ENCODE results near the gene NAA50. TPM values are rescaled to one million over a fixed set of nuclear protein-coding genes. Genes with fewer than 3 reads are reported as not detected.

Gene NAA50
- total RNA-seq, 4 donors from 2014 or later: 55.7 to 116 (median 82.7) TPM

- in situ Hi-C loops (cut with MboI; ENCODE audit: low pct_ligation_motif_present in 1 of 4, low pct_unique_long_range_greater_than_20kb in 1 of 4, low sequenced_read_pairs in 3 of 4): loop anchor here in 2 of 4 donors (10.0 to 25.0 kb wide), 2 partner anchors 183 to 331 kb away; partner anchors contain the start of genes CCDC191 (in 1 of the 2) and QTRT2 (in 1 of the 2)
- DNase-seq: no peak
- intact Hi-C loops (cut with DNase I; ENCODE audit: low total_unique reads): no loop called here
- H3K9me3 ChIP-seq: no peaks in the 10 kb centered on the region
- WGBS, 2 donors (ENCODE audit: low coverage in 1 of 2): 76 to 89% methylated on average over 2 to 4 of the region's 4 CpGs
- H3K27me3 ChIP-seq: no peaks in the 10 kb centered on the region
- H3K27ac ChIP-seq: no peak overlapping the region
- no peak for TF ChIP-seq EP300 (IDR thresholded peaks at IDR 0.05; ENCODE audit: low read depth)
- TF ChIP-seq POLR2AphosphoS5 (IDR thresholded peaks at IDR 0.05): no peak
- TF ChIP-seq POLR2A (IDR thresholded peaks at IDR 0.05): no peak
- no peak for TF ChIP-seq CTCF (IDR thresholded peaks at IDR 0.05)
- H3K4me3 ChIP-seq: no peak overlapping the region
- no peaks in the 10 kb centered on the region for H3K36me3 ChIP-seq
- H3K4me1 ChIP-seq: peaks cover 0 to 21% (median under 1%) of the 10 kb centered on the region in 4 donors
Measured at GRCh38 chr3:113731694-113732093, 14.4 kb downstream of the NAA50 start.

GRCh38 chr3:113730550-113730949 lies 15.5 kb downstream of the NAA50 start:
- TF ChIP-seq POLR2A (IDR thresholded peaks at IDR 0.05) (no peak), CTCF (IDR thresholded peaks at IDR 0.05) (no peak), POLR2AphosphoS5 (IDR thresholded peaks at IDR 0.05) (no peak), EP300 (IDR thresholded peaks at IDR 0.05; ENCODE audit: low read depth) (no peak)
- DNase-seq: no peak
- Histone ChIP-seq H3K27me3 (no peaks in the 10 kb centered on the region), H3K9me3 (no peaks in the 10 kb centered on the region), H3K4me1 (peaks cover 0 to 10% (median 0%) of the 10 kb centered on the region in 4 donors), H3K36me3 (no peaks in the 10 kb centered on the region), H3K4me3 (no peak overlapping the region), H3K27ac (no peak overlapping the region)
- intact Hi-C loops (cut with DNase I; ENCODE audit: low total_unique reads): no loop called here
- in situ Hi-C loops (cut with MboI; ENCODE audit: low pct_ligation_motif_present in 1 of 4, low pct_unique_long_range_greater_than_20kb in 1 of 4, low sequenced_read_pairs in 3 of 4): loop anchor here in 2 of 4 donors (10.0 to 25.0 kb wide), 2 partner anchors 184 to 332 kb away; partner anchors contain the start of genes CCDC191 (in 1 of the 2) and QTRT2 (in 1 of the 2)
- 73 to 82% methylated on average over 1 of the region's 1 CpG for WGBS, 2 donors (ENCODE audit: low coverage in 1 of 2)

- DNase-seq: no peak
- Histone ChIP-seq H3K4me3 (no peak overlapping the region), H3K27me3 (no peaks in the 10 kb centered on the region), H3K4me1 (peaks cover 0 to 3% (median 0%) of the 10 kb centered on the region in 4 donors), H3K27ac (no peak overlapping the region), H3K36me3 (no peaks in the 10 kb centered on the region), H3K9me3 (no peaks in the 10 kb centered on the region)
- intact Hi-C loops (cut with DNase I; ENCODE audit: low total_unique reads) (no loop called here), in situ Hi-C loops (cut with MboI; ENCODE audit: low pct_ligation_motif_present in 1 of 4, low pct_unique_long_range_greater_than_20kb in 1 of 4, low sequenced_read_pairs in 3 of 4) (loop anchor here in 1 of 4 donors (25.0 kb wide), 1 partner anchor 334 kb away; the partner anchor contains the start of genes CCDC191 and QTRT2)
- 96 to 100% methylated on average over 2 of the region's 2 CpGs for WGBS, 2 donors (ENCODE audit: low coverage in 1 of 2)
- TF ChIP-seq EP300 (IDR thresholded peaks at IDR 0.05; ENCODE audit: low read depth): no peak
- TF ChIP-seq POLR2AphosphoS5 (IDR thresholded peaks at IDR 0.05): no peak
- TF ChIP-seq CTCF (IDR thresholded peaks at IDR 0.05): no peak
- TF ChIP-seq POLR2A (IDR thresholded peaks at IDR 0.05): no peak
Measured at GRCh38 chr3:113728661-113729060, 17.4 kb downstream of the NAA50 start.

- TF ChIP-seq EP300 (IDR thresholded peaks at IDR 0.05; ENCODE audit: low read depth): no peak
- no peak for TF ChIP-seq POLR2A (IDR thresholded peaks at IDR 0.05)
- no peak for TF ChIP-seq POLR2AphosphoS5 (IDR thresholded peaks at IDR 0.05)
- TF ChIP-seq CTCF (IDR thresholded peaks at IDR 0.05): no peak
- DNase-seq: no peak
Measured at GRCh38 chr3:113721636-113722035, 24.4 kb downstream of the NAA50 start.

More at GRCh38 chr3:113721636-113722035, 24.4 kb downstream of the NAA50 start:
- intact Hi-C loops (cut with DNase I; ENCODE audit: low total_unique reads): no loop called here
- Histone ChIP-seq H3K9me3 (no peaks in the 10 kb centered on the region), H3K36me3 (peaks cover 0 to 17% (median 7%) of the 10 kb centered on the region in 4 donors), H3K27me3 (no peaks in the 10 kb centered on the region), H3K4me3 (no peak overlapping the region), H3K27ac (no peak overlapping the region), H3K4me1 (peaks cover 0 to 8% (median 3%) of the 10 kb centered on the region in 4 donors)
- in situ Hi-C loops (cut with MboI; ENCODE audit: low pct_ligation_motif_present in 1 of 4, low pct_unique_long_range_greater_than_20kb in 1 of 4, low sequenced_read_pairs in 3 of 4): no loop called here
- 68 to 83% methylated on average over 3 of the region's 3 CpGs for WGBS, 2 donors (ENCODE audit: low coverage in 1 of 2)
